ENCODE measurements around the gene MGLL.
A peak's percentile ranks its signal among the peaks of the same experiment; 100 is the strongest.

Gene MGLL

GRCh38 chr3:127674101-127674721 lies 148.1 kb downstream of the MGLL start:
- no peak for DNase-seq (ENCODE audit: low read depth)

- peak; percentile 16 for DNase-seq (ENCODE audit: low read depth)
These were observed 148.9 kb downstream of the MGLL start for GRCh38 chr3:127673191-127674100.

- DNase-seq (ENCODE audit: low read depth): peak; percentile 79
These were observed 149.7 kb downstream of the MGLL start, which contains the start of gene ABTB1 for GRCh38 chr3:127672429-127673190. Gene ABTB1 (plus strand): TSS chr3:127672952. CDS start chr3:127673026, 74 bp downstream.

DNA sequence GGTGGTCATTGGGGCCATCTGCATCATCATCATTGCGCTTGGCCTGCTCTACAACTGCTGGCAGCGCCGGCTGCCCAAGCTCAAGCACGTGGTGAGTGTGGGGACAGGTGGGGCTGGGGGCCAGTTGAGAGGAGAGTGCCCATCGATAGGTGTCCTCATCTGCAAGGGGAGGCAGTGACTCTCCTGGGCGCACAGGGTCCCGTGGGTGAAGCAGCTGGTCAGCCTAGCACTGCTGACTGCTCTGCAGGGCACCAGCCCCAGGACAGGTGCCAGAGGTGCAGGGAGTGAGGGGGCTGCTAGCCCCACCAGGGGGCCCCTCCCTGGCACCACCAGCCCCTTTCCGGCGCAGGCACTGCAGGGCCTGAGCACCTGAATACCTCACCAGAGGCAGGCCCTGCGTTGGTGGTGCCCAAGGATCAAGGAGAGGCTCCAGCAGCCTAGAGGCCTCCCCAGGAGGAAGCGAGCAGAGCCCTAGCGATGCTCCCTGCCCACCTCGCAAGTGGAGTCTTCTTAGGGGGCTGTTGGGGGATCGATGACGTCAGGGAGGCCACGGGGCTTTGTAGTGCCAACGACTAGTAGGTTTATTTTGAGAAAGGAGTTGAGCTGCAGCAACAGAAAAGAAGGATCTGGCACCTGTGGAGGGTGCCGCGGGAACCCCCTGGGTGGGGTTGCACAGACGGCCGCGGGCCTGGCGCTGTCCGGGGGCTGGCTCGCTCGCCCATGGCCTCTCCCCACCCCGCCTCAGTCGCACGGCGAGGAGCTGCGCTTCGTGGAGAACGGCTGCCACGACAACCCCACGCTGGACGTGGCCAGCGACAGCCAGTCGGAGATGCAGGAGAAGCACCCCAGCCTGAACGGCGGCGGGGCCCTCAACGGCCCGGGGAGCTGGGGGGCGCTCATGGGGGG lies 150.5 kb downstream of the MGLL start:
- DNase-seq (ENCODE audit: low read depth): peak; percentile 8

DNA sequence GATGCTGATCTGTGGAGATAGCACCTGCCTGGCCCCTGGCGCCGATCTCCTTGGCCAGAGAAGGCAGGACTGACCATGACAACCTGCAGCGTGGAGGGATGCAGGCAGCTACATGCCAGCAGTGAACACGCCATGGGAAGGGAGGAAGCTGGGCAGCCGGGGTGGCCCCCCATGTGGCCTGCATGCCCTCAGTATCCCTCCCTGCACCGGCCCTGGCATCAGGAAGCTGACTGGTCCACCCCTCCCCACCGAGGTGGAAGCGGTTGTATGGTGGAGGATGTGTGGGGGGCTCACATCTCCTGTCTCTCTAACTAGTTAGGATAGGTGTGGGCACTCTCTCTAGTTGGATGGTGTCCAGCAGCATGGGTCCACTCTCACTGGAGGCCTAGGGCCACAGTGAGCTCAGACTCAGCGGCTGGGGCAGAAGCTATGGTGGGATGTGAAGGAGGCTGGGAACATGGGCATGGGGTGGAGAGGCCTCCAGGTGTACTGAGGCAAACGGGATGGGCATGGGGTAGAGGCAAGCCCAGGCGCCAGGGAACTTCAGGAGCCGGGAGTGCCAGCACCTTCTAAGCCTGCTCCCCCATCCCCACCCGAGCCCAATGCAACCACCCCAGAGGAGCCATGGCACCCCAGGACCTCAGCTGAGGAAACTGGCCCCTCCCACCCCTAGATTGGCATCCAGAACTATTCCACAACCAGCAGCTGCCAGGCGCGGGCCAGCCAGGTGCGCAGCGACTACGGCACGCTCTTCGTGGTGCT lies 151.4 kb downstream of the MGLL start:
- no peak for DNase-seq (ENCODE audit: low read depth)

GRCh38 chr3:127670229-127670559 lies 152.1 kb downstream of the MGLL start:
- DNase-seq (ENCODE audit: low read depth): no peak

DNA sequence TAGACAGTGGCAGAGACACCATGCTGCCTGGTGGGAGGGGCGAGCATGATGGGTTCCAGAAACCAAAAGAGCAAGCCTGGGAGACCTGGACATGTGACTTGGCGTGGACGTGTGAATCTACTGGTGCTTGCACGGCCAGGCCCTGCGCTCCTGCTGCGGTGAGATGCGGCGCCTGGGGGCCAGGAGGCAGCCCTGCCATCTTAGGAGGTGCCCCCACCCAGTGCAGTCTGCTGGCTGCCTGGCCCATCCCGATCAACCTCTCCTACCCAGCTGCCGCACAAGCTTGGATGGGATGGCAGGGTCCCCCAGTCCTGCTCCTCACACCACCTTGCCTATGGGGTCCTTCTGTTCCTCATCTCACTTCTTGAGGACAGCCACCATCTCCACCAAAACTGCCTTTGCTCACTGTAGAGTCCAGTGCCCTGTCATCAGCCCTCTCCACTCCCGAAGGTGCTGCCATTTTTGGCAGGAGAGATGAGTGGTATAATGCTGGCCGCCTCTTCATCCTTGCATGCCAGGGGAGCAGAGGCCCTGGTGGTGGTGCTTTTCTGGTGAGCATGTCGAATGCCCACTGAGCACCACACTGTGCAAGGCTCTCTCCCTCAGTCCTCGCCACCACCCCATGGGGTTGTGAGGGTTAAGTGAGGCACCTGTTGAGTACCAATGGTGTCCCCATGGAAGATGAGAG lies 152.6 kb downstream of the MGLL start:
- no peak for DNase-seq (ENCODE audit: low read depth)

DNA sequence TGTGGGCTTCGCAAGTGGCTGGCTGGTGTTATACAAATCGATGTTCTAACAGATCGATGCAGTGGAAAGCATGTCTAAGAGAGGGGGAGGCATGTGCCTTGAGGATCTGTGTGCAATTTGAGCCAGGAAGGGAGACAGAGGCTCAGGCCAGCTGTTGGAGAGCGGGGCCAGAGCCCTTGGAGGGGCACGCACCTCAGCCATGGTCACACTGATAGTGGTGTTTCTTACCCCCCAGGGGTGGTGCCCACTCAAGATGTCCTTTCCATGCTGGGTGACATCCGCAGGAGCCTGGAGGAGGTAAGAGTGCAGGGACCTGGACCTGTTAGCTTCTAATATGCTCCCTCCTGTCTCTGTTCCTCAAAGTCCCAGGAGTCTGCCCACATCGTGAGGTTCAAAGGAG lies 153.4 kb downstream of the MGLL start:
- DNase-seq (ENCODE audit: low read depth): no peak

DNA sequence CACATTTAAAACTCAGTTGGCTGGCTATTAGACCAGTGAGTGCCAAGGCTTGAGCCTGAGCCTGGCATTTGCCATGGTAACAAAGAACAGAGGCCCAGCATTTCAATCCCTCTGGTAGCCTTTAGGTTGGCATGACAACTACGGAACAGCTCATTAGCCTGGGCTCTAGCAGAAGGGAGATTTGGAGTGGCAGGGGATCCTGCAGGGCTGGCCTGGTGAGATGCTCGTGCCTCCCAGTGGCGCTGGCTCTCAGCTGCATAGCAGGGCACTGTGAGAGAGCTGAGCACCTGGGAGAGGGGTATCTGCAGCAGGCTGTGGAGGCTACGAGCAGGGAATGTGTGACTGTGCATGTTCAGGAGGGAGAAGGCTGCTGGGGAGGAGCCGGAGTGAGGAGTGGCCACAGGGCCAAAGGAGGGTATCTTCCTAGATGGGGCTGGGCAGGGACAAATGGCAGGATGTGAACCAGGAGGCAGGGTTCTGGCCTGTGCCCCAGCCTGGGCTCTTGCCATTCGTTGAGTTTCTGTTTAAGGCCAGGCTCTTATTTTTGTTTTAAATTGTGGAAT lies 155.1 kb downstream of the MGLL start:
- no peak for DNase-seq (ENCODE audit: low read depth)

GRCh38 chr3:127666676-127667075 lies 155.6 kb downstream of the MGLL start:
- no peak for DNase-seq (ENCODE audit: low read depth)

DNA sequence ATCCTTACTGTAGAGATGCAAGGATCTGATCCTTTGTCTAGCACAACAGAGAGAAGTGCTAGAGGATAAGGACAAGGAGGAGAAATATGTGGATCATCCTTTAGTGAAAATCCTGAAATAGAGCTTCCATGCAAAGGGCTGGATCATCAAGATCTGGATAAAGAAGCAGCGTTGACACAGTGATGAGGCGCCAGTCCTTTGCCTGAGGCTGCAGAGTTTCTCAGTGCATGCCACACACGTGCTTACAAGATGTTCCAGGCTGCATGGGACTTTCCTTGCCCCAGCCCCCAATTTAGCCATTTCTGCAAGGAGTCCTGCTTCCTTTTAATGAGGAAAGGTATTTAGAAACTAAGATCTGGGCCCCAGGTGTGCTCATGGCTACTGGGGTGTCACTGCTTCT lies 156.7 kb downstream of the MGLL start:
- no peak for DNase-seq (ENCODE audit: low read depth)

- no peak for DNase-seq (ENCODE audit: low read depth)
These were observed 157.2 kb downstream of the MGLL start for GRCh38 chr3:127665165-127665564.

GRCh38 chr3:127663151-127663550 lies 159.2 kb downstream of the MGLL start:
- no peak for DNase-seq (ENCODE audit: low read depth)

DNA sequence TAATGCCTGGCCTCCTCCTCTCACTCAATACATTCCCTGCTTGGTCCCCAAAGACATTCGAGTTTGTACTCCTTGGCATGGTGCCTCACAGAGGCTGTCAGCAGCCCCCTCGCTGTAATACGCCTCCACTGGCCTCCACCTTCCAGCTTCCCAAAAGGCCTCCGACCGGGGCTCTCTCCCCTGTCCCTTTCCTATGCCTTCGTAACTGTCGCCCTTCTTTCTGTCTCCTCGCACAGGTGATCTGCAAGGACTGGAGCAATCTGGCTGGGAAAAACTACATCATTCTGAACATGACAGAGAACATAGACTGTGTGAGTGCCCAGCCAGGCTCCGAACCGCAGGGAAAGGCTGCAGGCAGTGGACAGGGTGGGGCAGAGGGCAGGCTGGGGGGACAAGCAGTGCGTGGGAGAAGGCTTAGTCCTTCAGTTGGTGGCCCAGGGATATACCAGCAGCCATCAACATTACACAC lies 160.3 kb downstream of the MGLL start:
- no peak for DNase-seq (ENCODE audit: low read depth)

DNA sequence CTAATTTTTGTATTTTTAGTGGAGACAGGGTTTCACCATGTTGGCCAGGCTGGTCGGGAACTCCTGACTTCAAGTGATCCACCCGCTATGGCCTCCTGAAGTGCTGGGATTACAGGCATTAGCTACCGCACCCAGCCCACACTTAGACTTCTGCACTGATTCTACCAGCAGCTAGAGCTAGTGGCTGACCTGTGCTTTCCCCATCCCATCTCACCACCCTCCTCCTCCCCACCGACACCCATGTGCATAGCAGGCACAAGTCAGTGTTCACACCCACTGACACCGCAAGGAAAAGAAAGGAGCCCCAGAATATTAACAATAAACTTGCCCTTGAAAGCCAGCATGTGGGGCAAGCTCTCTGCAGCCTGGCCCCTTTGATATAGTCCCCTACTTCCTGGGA lies 160.7 kb downstream of the MGLL start:
- DNase-seq (ENCODE audit: low read depth): no peak

- no peak for DNase-seq (ENCODE audit: low read depth)
These were observed 161.6 kb downstream of the MGLL start for GRCh38 chr3:127660621-127661251.

DNA sequence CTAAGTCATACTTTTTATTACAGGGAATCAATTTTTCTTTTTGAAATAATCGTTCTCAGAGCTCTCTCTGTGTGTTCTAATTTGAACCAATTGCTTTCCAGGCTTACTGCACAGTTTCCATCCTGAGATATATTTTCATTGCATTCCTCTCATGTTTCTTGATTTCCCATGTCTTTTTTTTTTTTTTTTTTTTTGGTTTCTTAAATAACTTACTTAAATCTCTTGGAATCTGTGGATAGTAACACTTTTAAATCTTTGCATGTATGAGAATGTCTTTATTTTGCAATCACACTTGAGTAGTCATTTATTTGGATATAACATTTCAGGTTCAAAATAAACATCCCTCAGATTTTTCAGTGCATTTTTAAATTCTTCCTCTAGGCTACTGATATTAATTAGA lies 164.1 kb downstream of the MGLL start:
- no peak for DNase-seq (ENCODE audit: low read depth)

DNA sequence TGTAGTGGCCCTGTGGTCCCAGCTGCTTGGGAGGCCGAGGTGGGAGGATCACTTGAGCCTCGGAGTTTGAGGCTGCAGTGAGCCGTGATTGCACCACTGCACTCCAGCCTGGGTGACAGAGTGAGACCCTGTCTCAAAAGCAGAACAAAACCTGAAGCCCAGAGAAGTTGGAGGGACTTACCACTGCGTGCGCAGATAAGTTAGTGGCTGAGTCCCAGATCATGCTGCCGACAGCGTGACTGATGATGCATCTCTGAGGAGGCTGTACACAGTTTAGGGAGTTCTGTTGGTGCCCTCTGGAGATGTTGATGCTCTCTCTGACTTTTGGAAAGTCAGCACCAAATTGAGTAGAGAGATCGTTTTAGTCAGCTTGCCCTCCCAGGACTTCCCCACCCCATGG lies 165.4 kb downstream of the MGLL start:
- no peak for DNase-seq (ENCODE audit: low read depth)

GRCh38 chr3:127655641-127656040 lies 166.7 kb downstream of the MGLL start:
- no peak for DNase-seq (ENCODE audit: low read depth)

All from stimulated activated CD4-positive, alpha-beta T cell treated with anti-CD3 and anti-CD28 coated beads, Interleukin-2, amount 100 ng/mL, for 4 hours (primary cell).